SK-N-SH treated with all-trans-retinoic acid at 6 μM for 48 hours (cell line): ENCODE results near the gene ENC1.

Experiments used
- ATAC-seq: fragments of 200-7000 bp; cut with Tn5 transposase; 3 replicates; pipeline ENCODE4 v1.9.1; 2020; ENCODE audit warnings: mild to moderate bottlenecking, moderate library complexity
- ARNTL ChIP-seq: fragments of 450-650 bp; formaldehyde crosslinking; IDR thresholded peaks from 2 replicates; pipeline ENCODE4 v1.5.0; 2020; ENCODE audit warnings: low read depth, mild to moderate bottlenecking, moderate library complexity, borderline replicate concordance
- BACH2 ChIP-seq: fragments of 250-450 bp; sonication (Bioruptor Pico); IDR thresholded peaks from 2 replicates; pipeline ENCODE4 v1.9.0; 2021; ENCODE audit warnings: mild to moderate bottlenecking, borderline replicate concordance
- CSDC2 ChIP-seq: fragments of 250-450 bp; sonication (Bioruptor Pico); IDR thresholded peaks from 2 replicates; pipeline ENCODE4 v1.5.0; 2020; ENCODE audit warnings: mild to moderate bottlenecking, moderate library complexity
- GLIS3 ChIP-seq: fragments of 250-450 bp; sonication (Bioruptor Pico); IDR thresholded peaks from 2 replicates; pipeline ENCODE4 v1.5.0; 2020; ENCODE audit warnings: mild to moderate bottlenecking, moderate library complexity
- ISL1 ChIP-seq: fragments of 250-450 bp; sonication (Bioruptor Pico); IDR thresholded peaks from 2 replicates; pipeline ENCODE4 v2.1.2; 2022; ENCODE audit warnings: mild to moderate bottlenecking, moderate library complexity
- PATZ1 ChIP-seq: fragments of 250-450 bp; sonication (Bioruptor Pico); IDR thresholded peaks from 2 replicates; pipeline ENCODE4 v1.8.0; 2020; ENCODE audit warnings: mild to moderate bottlenecking, moderate library complexity, borderline replicate concordance
- POU6F1 ChIP-seq: fragments of 250-450 bp; sonication (Bioruptor Pico); IDR thresholded peaks from 2 replicates; pipeline ENCODE4 v1.8.0; 2021; ENCODE audit warnings: low read depth, mild to moderate bottlenecking, moderate library complexity, borderline replicate concordance
- PPARA ChIP-seq: fragments of 250-450 bp; sonication (Bioruptor Pico); IDR thresholded peaks from 2 replicates; pipeline ENCODE4 v1.5.0; 2020; ENCODE audit warnings: mild to moderate bottlenecking, borderline replicate concordance
- RARB ChIP-seq: fragments of 250-450 bp; sonication (Bioruptor Pico); IDR thresholded peaks from 2 replicates; pipeline ENCODE4 v1.8.0; 2021; ENCODE audit warnings: mild to moderate bottlenecking, moderate library complexity
- SNAI2 ChIP-seq: fragments of 250-450 bp; sonication (Bioruptor Pico); IDR thresholded peaks from 2 replicates; pipeline ENCODE4 v1.5.0; 2020; ENCODE audit warnings: mild to moderate bottlenecking, moderate library complexity
- TCF4 ChIP-seq: fragments of 250-450 bp; sonication (Bioruptor Pico); IDR thresholded peaks from 2 replicates; pipeline ENCODE4 v1.8.0; 2021; ENCODE audit warnings: mild to moderate bottlenecking, moderate library complexity, borderline replicate concordance
- TOX ChIP-seq: fragments of 250-450 bp; sonication (Bioruptor Pico); IDR thresholded peaks from 2 replicates; pipeline ENCODE4 v1.8.0; 2021; ENCODE audit warnings: mild to moderate bottlenecking, moderate library complexity, borderline replicate concordance
- TSHZ2 ChIP-seq: fragments of 250-450 bp; sonication (Bioruptor Pico); IDR thresholded peaks from 2 replicates; pipeline ENCODE4 v1.5.0; 2020; ENCODE audit warnings: mild to moderate bottlenecking, moderate library complexity
- ZC3H10 ChIP-seq: fragments of 250-450 bp; sonication (Bioruptor Pico); IDR thresholded peaks from 2 replicates; pipeline ENCODE4 v1.5.1; 2021; ENCODE audit warnings: mild to moderate bottlenecking, moderate library complexity
- ZFP3 ChIP-seq: fragments of 250-450 bp; sonication (Bioruptor Pico); IDR thresholded peaks from 2 replicates; pipeline ENCODE4 v1.5.0; 2020; ENCODE audit warnings: mild to moderate bottlenecking, moderate library complexity
- ZFP30 ChIP-seq: fragments of 450-650 bp; formaldehyde crosslinking; IDR thresholded peaks from 2 replicates; pipeline ENCODE4 v1.5.0; 2022; ENCODE audit warnings: mild to moderate bottlenecking, moderate library complexity
- ZNF565 ChIP-seq: fragments of 450-650 bp; formaldehyde crosslinking; conservative IDR thresholded peaks from 2 replicates; pipeline ENCODE4 v1.5.0; 2020; ENCODE audit warnings: low read depth, mild to moderate bottlenecking, moderate library complexity
- ZNF70 ChIP-seq: fragments of 450-650 bp; formaldehyde crosslinking; IDR thresholded peaks from 2 replicates; pipeline ENCODE4 v1.5.0; 2020; ENCODE audit warnings: mild to moderate bottlenecking, moderate library complexity
- ZNF8 ChIP-seq: fragments of 450-650 bp; formaldehyde crosslinking; IDR thresholded peaks from 2 replicates; pipeline ENCODE4 v1.5.0; 2020; ENCODE audit warnings: mild to moderate bottlenecking, moderate library complexity
- TF ChIP-seq, protein P1 (sequence below): fragments of 250-450 bp; sonication (Bioruptor Pico); IDR thresholded peaks from 2 replicates; pipeline ENCODE4 v1.5.1; 2020; ENCODE audit warnings: low read depth, mild to moderate bottlenecking, moderate library complexity
- TF ChIP-seq, protein P2 (sequence below): fragments of 250-450 bp; sonication (Bioruptor Pico); IDR thresholded peaks from 2 replicates; pipeline ENCODE4 v1.5.1; 2021; ENCODE audit warnings: mild to moderate bottlenecking, moderate library complexity

The ENC1 gene

DNA sequence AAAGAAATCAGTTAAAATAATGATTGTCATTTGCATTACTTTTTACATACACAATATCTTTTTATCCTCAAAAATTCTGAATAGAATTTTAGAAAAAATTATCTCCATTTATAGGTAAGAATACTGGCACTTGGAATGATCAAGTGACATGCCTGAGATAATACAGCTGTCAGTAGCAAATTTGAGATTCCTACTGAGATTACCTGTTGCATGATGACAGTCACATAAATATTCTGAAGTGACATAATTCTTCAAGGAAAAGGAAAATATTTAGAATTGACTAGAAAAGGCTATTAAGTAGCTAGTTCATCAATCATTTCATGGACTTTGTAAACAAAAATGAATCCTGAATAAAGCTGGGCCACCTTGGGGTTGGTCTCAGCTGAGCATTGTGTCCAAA lies 15.2 kb upstream of the ENC1 start:
- no peak for ATAC-seq
- TF ChIP-seq ISL1 (CRISPR knock-in tag) (no peak), PATZ1 (CRISPR knock-in tag) (no peak), TOX (no peak), ZC3H10 (no peak), TSHZ2 (CRISPR knock-in tag) (no peak), GLIS3 (CRISPR knock-in tag) (no peak), CSDC2 (no peak), POU6F1 (CRISPR knock-in tag) (no peak), ZFP3 (no peak), PPARA (CRISPR knock-in tag) (no peak), ZFP30 (no peak), SNAI2 (CRISPR knock-in tag) (no peak), RARB (CRISPR knock-in tag) (no peak), ZNF70 (CRISPR knock-in tag) (no peak), ZNF565 (CRISPR knock-in tag) (no peak), ZNF8 (CRISPR knock-in tag) (no peak)
- TF ChIP-seq, protein P1, sequence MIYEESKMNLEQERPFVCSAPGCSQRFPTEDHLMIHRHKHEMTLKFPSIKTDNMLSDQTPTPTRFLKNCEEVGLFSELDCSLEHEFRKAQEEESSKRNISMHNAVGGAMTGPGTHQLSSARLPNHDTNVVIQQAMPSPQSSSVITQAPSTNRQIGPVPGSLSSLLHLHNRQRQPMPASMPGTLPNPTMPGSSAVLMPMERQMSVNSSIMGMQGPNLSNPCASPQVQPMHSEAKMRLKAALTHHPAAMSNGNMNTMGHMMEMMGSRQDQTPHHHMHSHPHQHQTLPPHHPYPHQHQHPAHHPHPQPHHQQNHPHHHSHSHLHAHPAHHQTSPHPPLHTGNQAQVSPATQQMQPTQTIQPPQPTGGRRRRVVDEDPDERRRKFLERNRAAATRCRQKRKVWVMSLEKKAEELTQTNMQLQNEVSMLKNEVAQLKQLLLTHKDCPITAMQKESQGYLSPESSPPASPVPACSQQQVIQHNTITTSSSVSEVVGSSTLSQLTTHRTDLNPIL (CRISPR knock-in tag), result no peak
- TF ChIP-seq, protein P2, sequence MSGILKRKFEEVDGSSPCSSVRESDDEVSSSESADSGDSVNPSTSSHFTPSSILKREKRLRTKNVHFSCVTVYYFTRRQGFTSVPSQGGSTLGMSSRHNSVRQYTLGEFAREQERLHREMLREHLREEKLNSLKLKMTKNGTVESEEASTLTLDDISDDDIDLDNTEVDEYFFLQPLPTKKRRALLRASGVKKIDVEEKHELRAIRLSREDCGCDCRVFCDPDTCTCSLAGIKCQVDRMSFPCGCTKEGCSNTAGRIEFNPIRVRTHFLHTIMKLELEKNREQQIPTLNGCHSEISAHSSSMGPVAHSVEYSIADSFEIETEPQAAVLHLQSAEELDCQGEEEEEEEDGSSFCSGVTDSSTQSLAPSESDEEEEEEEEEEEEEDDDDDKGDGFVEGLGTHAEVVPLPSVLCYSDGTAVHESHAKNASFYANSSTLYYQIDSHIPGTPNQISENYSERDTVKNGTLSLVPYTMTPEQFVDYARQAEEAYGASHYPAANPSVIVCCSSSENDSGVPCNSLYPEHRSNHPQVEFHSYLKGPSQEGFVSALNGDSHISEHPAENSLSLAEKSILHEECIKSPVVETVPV, result no peak

DNA sequence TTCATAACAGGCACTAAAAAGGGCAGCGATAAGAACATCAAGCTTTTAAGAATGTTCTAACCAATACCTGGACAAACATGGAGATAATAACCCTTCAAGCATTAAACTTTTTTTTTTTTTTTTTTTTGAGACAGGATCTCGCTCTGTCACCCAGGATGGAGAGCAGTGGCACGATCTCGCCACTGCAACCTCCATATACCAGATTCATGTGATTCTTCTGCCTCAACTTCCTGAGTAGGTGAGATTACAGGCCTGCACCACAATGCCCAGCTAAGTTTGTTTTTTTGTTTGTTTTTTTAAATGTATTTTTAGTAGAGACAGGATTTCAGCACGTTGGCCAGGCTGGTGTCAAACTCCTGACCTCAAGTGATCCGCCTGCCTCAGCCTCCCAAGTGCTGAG lies 14.7 kb upstream of the ENC1 start:
- ATAC-seq, result no peak
- TF ChIP-seq ZFP3 (no peak), ARNTL (CRISPR knock-in tag) (no peak), PATZ1 (CRISPR knock-in tag) (no peak), CSDC2 (no peak), POU6F1 (CRISPR knock-in tag) (no peak), GLIS3 (CRISPR knock-in tag) (no peak), BACH2 (CRISPR knock-in tag) (no peak), TOX (no peak), TCF4 (CRISPR knock-in tag) (no peak), ZNF565 (CRISPR knock-in tag) (no peak), ZFP30 (no peak), TSHZ2 (CRISPR knock-in tag) (no peak)
- TF ChIP-seq, protein P2, result no peak
